Ovary (tissue), 9 donors: ENCODE measurements around the gene ABHD17B. TPM values are rescaled to one million over a fixed set of nuclear protein-coding genes. Genes with fewer than 3 reads are reported as not detected.

ENCODE experiments used
- DNase-seq, 5 donors: peaks; one replicate each; pipeline ENCODE4 v3.0.0-alpha.2; 2019 to 2020
- H3K27ac ChIP-seq, 2 donors: fragments of 200-600 bp; one replicate each; pipeline versions ENCODE4 v1.5.1 to v1.8.0; 2019 to 2022
- H3K27me3 ChIP-seq: fragments of 200-600 bp; one replicate; pipeline ENCODE4 v1.8.0; 2022
- H3K36me3 ChIP-seq: fragments of 200-600 bp; sonication (generic); one replicate; pipeline ENCODE4 v1.5.1; 2019
- H3K4me1 ChIP-seq: one replicate; pipeline ENCODE4 v1.8.1; 2013; ENCODE audit warnings: mild to moderate bottlenecking, moderate library complexity; ENCODE audit not compliant: insufficient read depth
- H3K4me3 ChIP-seq: fragments of 200-600 bp; sonication (generic); one replicate; pipeline ENCODE4 v1.5.1; 2017
- H3K9me3 ChIP-seq, 2 donors: fragments of 200-600 bp in 1 of 2; sonication (generic) in 1 of 2; one replicate each; pipeline versions ENCODE4 v1.5.1 to v1.8.1; 2013 to 2019; ENCODE audit warnings: mild to moderate bottlenecking in 1 of 2, moderate library complexity in 1 of 2
- CTCF ChIP-seq, 3 donors: fragments of 450-650 bp in 2 of 3; fragments of 200-600 bp in 1 of 3; IDR thresholded peaks; one replicate each; pipeline versions ENCODE4 v1.5.1 to v1.8.0; 2016 to 2022; ENCODE audit warnings: antibody characterized with exemption in 3 of 3, mild to moderate bottlenecking in 1 of 3
- EP300 ChIP-seq: sonication (generic); formaldehyde crosslinking; IDR thresholded peaks from one replicate; pipeline ENCODE4 v1.6.1; 2017; ENCODE audit warnings: antibody characterized with exemption
- POLR2A ChIP-seq: fragments of 450-650 bp; IDR thresholded peaks from one replicate; pipeline ENCODE4 v1.6.1; 2017; ENCODE audit warnings: antibody characterized with exemption, mild to moderate bottlenecking, moderate library complexity
- WGBS, 3 donors: extraction: QIAGEN DNeasy Blood & Tissue Kit in 1 of 3; methylation state at CpG; one replicate each; pipeline versions ENCODE4 v1.1.5 to v1.1.7; 2013 to 2017; 5-methylcytosine and 5-hydroxymethylcytosine counted together
- intact Hi-C, 4 donors: fragments of 100-400 bp; cut with DNase I; formaldehyde crosslinking; loops; one replicate each; pipeline versions ENCODE4 v1.11.0 to v1.15.1; 2022 to 2023
- polyA plus RNA-seq, 2 donors: library from polyadenylated mRNA; stranded (reverse); fragments of 200-250 nt in 1 of 2; fragments of 350-450 nt in 1 of 2; fragmentation: Illumina TruSeq in 1 of 2; extraction: RNeasy Lipid Tissue Mini Kit (QIAGEN cat#74804) in 1 of 2; gene quantifications; one replicate each; pipeline ENCODE4 v1.2.3, GENCODE V29; 2013 to 2014
- total RNA-seq, 7 donors: library from RNA; depleted of rRNA in 2 of 7; stranded (reverse); fragments of >200 nt in 2 of 7; fragmentation: NEBNext Ultra II Directional in 3 of 7; extraction: Animal tissue kit (Norgen Biotek cat#: 25700) in 3 of 7; gene quantifications; one replicate each; pipeline versions ENCODE4 v1.1.0 to v1.2.4, GENCODE V29; 2016 to 2023
- donor health status: DM: no; HTN: no; CAD: no; lungs with moderate emphysema.
- donor health status: DM: no; HTN: no; CAD: no.
- donor health status: Bipolar disorder and iron deficiency.
- donor health status: DM: yes; HTN: yes; CAD: no.
- donor health status: DM: no; HTN: no; CAD: no.
- donor health status: DM: yes; HTN: yes; CAD: no.

The ABHD17B gene
- total and polyA plus RNA-seq, 9 donors, result 9.8 to 17.8 (median 14.8) TPM

GRCh38 chr9:71936066-71936465 lies 25.1 kb upstream of the ABHD17B start:
- H3K27me3 ChIP-seq, result no peaks in the 10 kb centered on the region
- H3K36me3 ChIP-seq, result no peaks in the 10 kb centered on the region
- no peak for TF ChIP-seq POLR2A
- TF ChIP-seq CTCF (IDR thresholded peaks at IDR 0.05), result no peak
- no peak for TF ChIP-seq EP300
- H3K4me1 ChIP-seq, result no peaks in the 10 kb centered on the region
- no peak overlapping the region for H3K4me3 ChIP-seq
- no peak overlapping the region for H3K27ac ChIP-seq
- H3K9me3 ChIP-seq, result no peaks in the 10 kb centered on the region
- DNase-seq, result no peak
- 61 to 67% (median 66%) methylated on average over 1 of the region's 1 CpG for WGBS, 3 donors
- intact Hi-C loops, result no loop called here

- Histone ChIP-seq H3K27me3 (no peaks in the 10 kb centered on the region), H3K36me3 (no peaks in the 10 kb centered on the region), H3K27ac (no peak overlapping the region), H3K9me3 (no peaks in the 10 kb centered on the region), H3K4me3 (no peak overlapping the region), H3K4me1 (no peaks in the 10 kb centered on the region)
- intact Hi-C loops, result no loop called here
- no peak for TF ChIP-seq POLR2A
- no peak for TF ChIP-seq EP300
- no peak for TF ChIP-seq CTCF (IDR thresholded peaks at IDR 0.05)
- 23 to 38% (median 28%) methylated on average over 2 of the region's 2 CpGs for WGBS, 3 donors
- no peak for DNase-seq
These were observed 20.2 kb upstream of the ABHD17B start for GRCh38 chr9:71931166-71931565.

- TF ChIP-seq POLR2A (no peak), CTCF (IDR thresholded peaks at IDR 0.05) (no peak), EP300 (no peak)
- intact Hi-C loops, result no loop called here
- WGBS, 3 donors, result 46 to 72% (median 60%) methylated on average over 2 of the region's 2 CpGs
- Histone ChIP-seq H3K4me1 (no peaks in the 10 kb centered on the region), H3K27ac (no peak overlapping the region), H3K4me3 (no peak overlapping the region), H3K36me3 (no peaks in the 10 kb centered on the region), H3K27me3 (no peaks in the 10 kb centered on the region), H3K9me3 (no peaks in the 10 kb centered on the region)
- DNase-seq, result no peak
These were observed 18.9 kb upstream of the ABHD17B start for GRCh38 chr9:71929791-71930440.

- intact Hi-C loops, result no loop called here
- H3K9me3 ChIP-seq, result no peaks in the 10 kb centered on the region
- TF ChIP-seq CTCF (IDR thresholded peaks at IDR 0.05), result no peak
- TF ChIP-seq POLR2A, result no peak
- TF ChIP-seq EP300, result no peak
- H3K4me1 ChIP-seq, result no peaks in the 10 kb centered on the region
- no peak for DNase-seq
- no peaks in the 10 kb centered on the region for H3K27me3 ChIP-seq
- H3K36me3 ChIP-seq, result no peaks in the 10 kb centered on the region
- no peak overlapping the region for H3K4me3 ChIP-seq
- no peak overlapping the region for H3K27ac ChIP-seq
- WGBS, 3 donors, result 96 to 97% (median 97%) methylated on average over 2 of the region's 2 CpGs
These were observed 18.2 kb upstream of the ABHD17B start for GRCh38 chr9:71929223-71929622.
